ENCODE results near the gene C5orf46.

GRCh38 chr5:147913786-147914185, 7.4 kb upstream of the C5orf46 start:
- TF ChIP-seq CTCF (IDR thresholded peaks at IDR 0.05; ENCODE audit: low read depth, low read length, poor library complexity, severe bottlenecking) = no peak
- no peak for TF ChIP-seq EZH2phosphoT487 (IDR thresholded peaks at IDR 0.05; ENCODE audit: borderline replicate concordance, low read length)

All from DOHH2 (cell line).